ENCODE results near the gene PKM. TPM values are rescaled to one million over a fixed set of nuclear protein-coding genes. Genes with fewer than 3 reads are reported as not detected.

The PKM gene
- total RNA-seq, 1 experiment from 2014 or later = 2,870 TPM

GRCh38 chr15:72200395-72201237, 30.4 kb downstream of the PKM start:
- DNase-seq (ENCODE audit: low read depth) = no peak

GRCh38 chr15:72199721-72200212, 31.2 kb downstream of the PKM start:
- DNase-seq (ENCODE audit: low read depth) = peak; percentile 78

- DNase-seq (ENCODE audit: low read depth) = no peak
These were observed 31.8 kb downstream of the PKM start for GRCh38 chr15:72199205-72199515.

- DNase-seq (ENCODE audit: low read depth) = no peak
These were observed 32.4 kb downstream of the PKM start for GRCh38 chr15:72198356-72199204.

GRCh38 chr15:72197460-72198355, 33.3 kb downstream of the PKM start, which contains the start of gene GRAMD2A:
TSS of gene GRAMD2A (minus strand) at chr15:72197787.
- peak; percentile 57 for DNase-seq (ENCODE audit: low read depth)

- no peak for DNase-seq (ENCODE audit: low read depth)
These were observed 33.9 kb downstream of the PKM start for GRCh38 chr15:72197041-72197459.

GRCh38 chr15:72196409-72197040, 34.5 kb downstream of the PKM start:
- peak; percentile 24 for DNase-seq (ENCODE audit: low read depth)

- peak; percentile 45 for DNase-seq (ENCODE audit: low read depth)
These were observed 35.9 kb downstream of the PKM start for GRCh38 chr15:72195101-72195511.

- DNase-seq (ENCODE audit: low read depth) = no peak
These were observed 37.1 kb downstream of the PKM start for GRCh38 chr15:72193836-72194396.

- DNase-seq (ENCODE audit: low read depth) = no peak
These were observed 38.6 kb downstream of the PKM start for GRCh38 chr15:72192416-72192815.

GRCh38 chr15:72189250-72189902, 41.6 kb downstream of the PKM start:
- no peak for DNase-seq (ENCODE audit: low read depth)

GRCh38 chr15:72184165-72184811, 46.7 kb downstream of the PKM start:
- peak; percentile 72 for DNase-seq (ENCODE audit: low read depth)

- DNase-seq (ENCODE audit: low read depth) = no peak
These were observed 47.2 kb downstream of the PKM start for GRCh38 chr15:72183781-72184164.

GRCh38 chr15:72182673-72183072, 48.3 kb downstream of the PKM start:
- peak; percentile 68 for DNase-seq (ENCODE audit: low read depth)

GRCh38 chr15:72182244-72182643, 48.7 kb downstream of the PKM start:
- DNase-seq (ENCODE audit: low read depth) = no peak

- DNase-seq (ENCODE audit: low read depth) = no peak
These were observed 50.1 kb downstream of the PKM start for GRCh38 chr15:72180761-72181324.

GRCh38 chr15:72179950-72180581, 50.9 kb downstream of the PKM start:
- DNase-seq (ENCODE audit: low read depth) = peak; percentile 30

- no peak for DNase-seq (ENCODE audit: low read depth)
These were observed 51.9 kb downstream of the PKM start for GRCh38 chr15:72178976-72179585.
